GM06990 (cell line): Measurements from ENCODE around the gene KIF5C.
"Not testable (repeated sequence)": the region's sequence is repeated elsewhere in the genome, so short reads cannot be mapped to it uniquely, and the experiment has no call there.

ENCODE experiments used
- DNase-seq: peaks from one replicate; pipeline ENCODE4 v3.0.0-alpha.2; 2011; ENCODE audit not compliant: insufficient read length; ENCODE audit errors: extremely low read depth
- H3K27me3 ChIP-seq: replicated peaks from 2 replicates; pipeline ENCODE4 v1.6.0; 2011; ENCODE audit warnings: low read length; ENCODE audit not compliant: control insufficient read depth, insufficient read depth
- H3K36me3 ChIP-seq: 2 replicates; pipeline ENCODE4 v1.5.1; 2011; ENCODE audit warnings: low read length; ENCODE audit not compliant: control insufficient read depth, insufficient read depth
- H3K4me3 ChIP-seq: replicated peaks from 2 replicates; pipeline ENCODE4 v1.5.1; 2011; ENCODE audit warnings: low read depth, mild to moderate bottlenecking, control low read depth, low read length
- TF ChIP-seq, protein P1 (sequence below): IDR thresholded peaks from 2 replicates; pipeline ENCODE4 v1.5.1; 2011; ENCODE audit warnings: low read length, control low read depth, mild to moderate bottlenecking, inconsistent platforms; ENCODE audit not compliant: insufficient read depth, poor library complexity, severe bottlenecking

Gene KIF5C

DNA sequence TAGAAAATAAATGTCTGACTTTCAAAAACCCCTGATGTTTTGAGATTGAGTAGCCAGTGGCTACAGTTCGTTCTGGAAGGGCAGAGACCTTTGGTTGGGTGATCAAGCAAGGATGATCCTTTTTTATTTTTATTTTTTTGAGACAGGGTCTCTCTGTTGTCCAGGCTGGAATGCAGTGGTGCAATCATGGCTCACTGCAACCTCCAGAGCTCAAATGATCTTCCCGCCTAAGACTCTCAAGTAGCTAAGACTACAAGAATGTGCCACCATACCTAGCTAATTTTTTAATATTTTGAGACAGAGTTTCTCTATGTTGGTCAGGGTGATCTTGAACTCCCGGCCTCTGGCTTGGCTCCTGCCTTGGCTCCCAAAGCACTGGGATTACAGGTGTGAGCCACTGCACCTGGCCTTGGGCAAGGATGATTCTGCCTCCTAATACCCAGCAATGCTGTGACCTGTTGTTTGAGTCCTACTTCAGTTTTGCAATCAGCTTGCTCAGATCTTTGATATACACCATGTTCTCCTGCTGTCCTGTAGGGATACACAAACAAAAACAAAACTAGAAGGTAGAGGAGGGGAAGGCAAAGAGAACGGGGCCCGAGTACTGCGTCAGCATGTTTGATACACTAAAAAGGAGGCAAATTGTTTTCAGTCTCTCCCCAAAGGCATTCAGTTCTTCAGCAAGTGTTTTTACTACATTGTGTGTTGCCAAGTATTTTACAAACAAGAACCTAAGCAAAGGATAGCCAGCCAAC lies 104.3 kb downstream of the KIF5C start:
- TF ChIP-seq, protein P1, sequence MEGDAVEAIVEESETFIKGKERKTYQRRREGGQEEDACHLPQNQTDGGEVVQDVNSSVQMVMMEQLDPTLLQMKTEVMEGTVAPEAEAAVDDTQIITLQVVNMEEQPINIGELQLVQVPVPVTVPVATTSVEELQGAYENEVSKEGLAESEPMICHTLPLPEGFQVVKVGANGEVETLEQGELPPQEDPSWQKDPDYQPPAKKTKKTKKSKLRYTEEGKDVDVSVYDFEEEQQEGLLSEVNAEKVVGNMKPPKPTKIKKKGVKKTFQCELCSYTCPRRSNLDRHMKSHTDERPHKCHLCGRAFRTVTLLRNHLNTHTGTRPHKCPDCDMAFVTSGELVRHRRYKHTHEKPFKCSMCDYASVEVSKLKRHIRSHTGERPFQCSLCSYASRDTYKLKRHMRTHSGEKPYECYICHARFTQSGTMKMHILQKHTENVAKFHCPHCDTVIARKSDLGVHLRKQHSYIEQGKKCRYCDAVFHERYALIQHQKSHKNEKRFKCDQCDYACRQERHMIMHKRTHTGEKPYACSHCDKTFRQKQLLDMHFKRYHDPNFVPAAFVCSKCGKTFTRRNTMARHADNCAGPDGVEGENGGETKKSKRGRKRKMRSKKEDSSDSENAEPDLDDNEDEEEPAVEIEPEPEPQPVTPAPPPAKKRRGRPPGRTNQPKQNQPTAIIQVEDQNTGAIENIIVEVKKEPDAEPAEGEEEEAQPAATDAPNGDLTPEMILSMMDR = no peak
- H3K27me3 ChIP-seq = no peaks in the 10 kb centered on the region
- no peaks in the 10 kb centered on the region for H3K36me3 ChIP-seq
- DNase-seq = no peak
- no peak overlapping the region for H3K4me3 ChIP-seq

DNA sequence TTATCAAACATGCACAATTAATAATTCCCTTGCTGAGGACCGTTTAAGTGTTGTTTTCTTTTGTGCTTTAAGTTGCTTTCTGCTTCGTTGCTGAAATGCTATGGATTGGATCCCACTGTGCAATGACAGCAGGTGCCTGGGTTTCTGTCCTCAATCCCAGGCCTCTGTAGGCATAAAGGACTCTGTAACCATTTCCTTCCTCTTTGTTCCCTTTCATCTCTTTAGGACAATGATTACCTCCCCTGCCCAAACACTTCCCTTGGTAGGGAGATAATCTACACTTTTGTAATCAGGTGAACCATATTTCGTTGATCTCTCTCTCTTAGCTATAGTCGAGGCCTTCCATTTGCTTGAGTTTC lies 104.9 kb downstream of the KIF5C start:
- DNase-seq = no peak
- Histone ChIP-seq H3K4me3 (no peak overlapping the region), H3K27me3 (no peaks in the 10 kb centered on the region), H3K36me3 (no peaks in the 10 kb centered on the region)
- TF ChIP-seq, protein P1 = no peak

DNA sequence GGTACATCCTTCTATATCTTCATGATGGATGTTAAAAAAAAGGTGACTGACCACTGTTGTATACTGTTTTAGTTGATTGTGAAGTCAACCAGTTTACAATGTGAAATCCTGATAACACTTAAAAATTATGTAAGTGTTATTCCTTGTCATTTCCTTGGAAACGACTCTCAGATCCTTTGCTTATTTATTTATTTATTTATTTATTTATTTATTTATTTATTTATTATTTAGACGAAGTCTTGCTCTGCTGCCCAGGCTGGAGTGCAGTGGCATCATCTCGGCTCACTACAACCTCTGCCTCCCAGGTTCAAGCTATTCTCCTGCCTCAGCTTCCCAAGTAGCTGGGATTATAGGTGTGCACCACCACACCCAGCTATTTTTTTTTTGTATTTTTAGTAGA lies 105.5 kb downstream of the KIF5C start:
- not testable (repeated sequence) for DNase-seq, H3K36me3 ChIP-seq, H3K27me3 ChIP-seq, H3K4me3 ChIP-seq

DNA sequence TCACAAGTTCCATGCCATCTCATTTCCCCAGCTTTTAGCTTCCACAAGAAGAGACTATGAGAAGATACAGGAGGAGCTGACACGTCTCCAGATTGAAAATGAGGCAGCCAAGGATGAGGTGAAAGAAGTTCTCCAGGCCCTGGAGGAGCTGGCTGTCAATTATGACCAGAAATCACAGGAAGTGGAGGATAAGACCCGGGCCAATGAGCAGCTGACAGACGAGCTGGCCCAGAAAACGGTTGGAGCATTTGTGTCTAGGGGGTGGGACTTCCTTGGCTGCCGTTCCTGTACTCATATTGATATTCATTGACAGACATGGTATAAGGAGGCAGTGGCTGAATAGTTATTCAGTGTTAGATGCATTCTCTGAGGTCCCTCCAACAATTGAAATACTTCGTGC lies 106.3 kb downstream of the KIF5C start:
- Histone ChIP-seq H3K27me3 (no peaks in the 10 kb centered on the region), H3K36me3 (no peaks in the 10 kb centered on the region), H3K4me3 (no peak overlapping the region)
- TF ChIP-seq, protein P1 = no peak
- no peak for DNase-seq

DNA sequence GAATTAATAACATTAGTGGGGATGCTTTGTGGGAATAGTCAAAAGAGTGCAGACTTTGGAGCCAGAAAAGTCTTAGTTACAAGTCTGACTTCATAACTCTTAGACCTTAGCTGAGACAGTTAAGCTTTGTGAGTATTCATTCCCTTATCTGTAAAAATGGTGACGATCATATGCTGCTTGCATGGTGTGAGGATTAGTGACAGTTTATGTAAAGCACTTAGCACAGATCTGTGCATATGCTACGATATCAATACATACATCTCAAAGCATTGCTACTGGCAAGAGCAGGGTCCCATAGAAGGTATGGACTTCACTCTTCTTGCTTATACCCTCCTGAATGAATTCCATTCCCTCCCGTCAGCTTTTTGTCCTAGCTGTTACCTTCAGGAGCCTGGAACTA lies 106.8 kb downstream of the KIF5C start:
- DNase-seq = no peak
- no peak overlapping the region for H3K4me3 ChIP-seq
- TF ChIP-seq, protein P1 = no peak

DNA sequence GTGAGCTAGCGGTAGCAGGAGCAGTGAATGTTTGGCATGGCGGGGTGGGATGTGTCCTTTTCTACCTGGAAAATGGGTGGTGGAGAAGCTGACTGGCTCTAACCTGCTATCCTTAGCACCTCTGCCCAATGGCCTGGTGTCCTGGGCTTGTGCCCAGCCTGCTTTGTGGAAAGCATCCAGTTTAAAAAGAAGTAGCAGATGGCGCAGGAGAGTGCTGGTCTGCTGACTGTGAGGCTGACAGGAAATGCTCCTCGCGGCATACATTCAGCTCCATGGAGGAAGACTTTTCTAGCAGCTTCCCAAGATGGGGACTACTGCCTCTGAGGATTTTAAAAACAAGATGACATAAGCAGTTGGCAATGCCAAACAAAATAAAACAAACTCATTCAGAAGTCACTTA lies 107.3 kb downstream of the KIF5C start:
- no peaks in the 10 kb centered on the region for H3K36me3 ChIP-seq

More for the DNA sequence above, 106.8 kb downstream of the KIF5C start:
- Histone ChIP-seq H3K27me3 (no peaks in the 10 kb centered on the region), H3K36me3 (no peaks in the 10 kb centered on the region)

More for the DNA sequence above, 107.3 kb downstream of the KIF5C start:
- no peaks in the 10 kb centered on the region for H3K27me3 ChIP-seq
- DNase-seq = no peak
- H3K4me3 ChIP-seq = no peak overlapping the region
- TF ChIP-seq, protein P1 = no peak
